Right cardiac atrium (tissue), 5 donors: ENCODE measurements around the gene C10orf71. TPM values are rescaled to one million over a fixed set of nuclear protein-coding genes. Genes with fewer than 3 reads are reported as not detected.

ENCODE experiments used
- ATAC-seq, 2 donors: fragments of 200-7000 bp; cut with Tn5 transposase; one replicate each; pipeline versions ENCODE4 v1.8.0 to v1.9.1; 2020; ENCODE audit warnings: moderate library complexity in 2 of 2, mild to moderate bottlenecking in 1 of 2
- DNase-seq, 3 donors: peaks; one replicate each; pipeline ENCODE4 v3.0.0-alpha.2; 2020
- H3K27ac ChIP-seq: one replicate; pipeline ENCODE4 v1.5.1; 2013; ENCODE audit warnings: mild to moderate bottlenecking, low read length, control low read depth, moderate library complexity
- H3K27me3 ChIP-seq: one replicate; pipeline ENCODE4 v1.6.1; 2013; ENCODE audit not compliant: control insufficient read depth, insufficient read depth
- H3K4me1 ChIP-seq: one replicate; pipeline ENCODE4 v1.6.1; 2013; ENCODE audit warnings: low read length; ENCODE audit not compliant: control insufficient read depth, insufficient read depth
- H3K4me3 ChIP-seq: one replicate; pipeline ENCODE4 v1.5.1; 2013; ENCODE audit warnings: low read length, control low read depth
- H3K9me3 ChIP-seq: one replicate; pipeline ENCODE4 v1.6.1; 2013; ENCODE audit warnings: low read length; ENCODE audit not compliant: control insufficient read depth
- WGBS: extraction: QIAGEN DNeasy Blood & Tissue Kit; methylation state at CpG from one replicate; pipeline ENCODE4 v1.1.7; 2013; 5-methylcytosine and 5-hydroxymethylcytosine counted together
- intact Hi-C, 4 donors: fragments of 100-400 bp; cut with DNase I; formaldehyde crosslinking; loops; one replicate each; pipeline versions ENCODE4 v1.11.0 to v1.14.0; 2022 to 2023
- polyA plus RNA-seq: library from polyadenylated mRNA; stranded (reverse); fragments of 200-250 nt; gene quantifications from one replicate; pipeline ENCODE4 v1.2.3, GENCODE V29; 2013
- total RNA-seq, 4 donors: library from RNA; stranded (reverse); fragmentation: NEBNext Ultra II Directional; extraction: Animal tissue kit (Norgen Biotek cat#: 25700); gene quantifications; one replicate each; pipeline ENCODE4 v1.2.1, GENCODE V29; 2021
- donor health status: healthy with polysubstance abuse.
- donor health status: DM: no; HTN: yes; CAD: no.
- donor health status: DM: no; HTN: no; CAD: no.
- donor health status: DM: no; HTN: yes; CAD: no; lungs with severe emphysema.
- donor health status: DM: yes; HTN: yes; CAD: no.

The C10orf71 gene
- total and polyA plus RNA-seq, 5 donors = 27.8 to 98.9 (median 72.2) TPM

- Histone ChIP-seq H3K27me3 (no peaks in the 10 kb centered on the region), H3K9me3 (no peaks in the 10 kb centered on the region), H3K27ac (no peak overlapping the region), H3K4me1 (peaks cover 17% of the 10 kb centered on the region), H3K4me3 (no peak overlapping the region)
- WGBS = 63% methylated on average over 6 of the region's 6 CpGs
- intact Hi-C loops = no loop called here
- no peak for ATAC-seq
- DNase-seq = no peak
These were observed 24.1 kb upstream of the C10orf71 start for GRCh38 chr10:49274886-49275285.

DNA sequence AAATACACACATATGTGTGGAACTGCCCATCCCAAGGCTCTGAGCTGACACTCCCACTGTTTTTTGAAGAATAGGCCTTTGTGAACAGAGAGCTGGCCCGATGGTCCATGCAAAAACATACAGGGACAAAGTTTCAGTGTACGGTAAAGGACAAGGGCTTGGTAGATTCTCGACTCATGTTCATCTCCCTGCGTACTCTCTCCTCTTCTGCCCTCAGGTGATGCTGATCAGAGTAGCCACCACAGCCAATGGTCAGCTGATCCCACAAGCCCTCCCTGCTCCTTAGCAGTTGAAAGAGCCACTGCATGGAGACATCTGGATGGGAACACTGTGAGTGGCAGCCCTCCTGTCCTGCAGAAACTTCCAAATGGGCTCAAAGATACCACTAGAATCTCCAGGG, 23.1 kb upstream of the C10orf71 start:
- H3K9me3 ChIP-seq = no peaks in the 10 kb centered on the region
- DNase-seq (no peak), ATAC-seq (no peak)
- peaks cover 12% of the 10 kb centered on the region for H3K4me1 ChIP-seq
- intact Hi-C loops = no loop called here
- no peaks in the 10 kb centered on the region for H3K27me3 ChIP-seq
- 84% methylated on average over 4 of the region's 4 CpGs for WGBS
- H3K27ac ChIP-seq = no peak overlapping the region
- H3K4me3 ChIP-seq = no peak overlapping the region

GRCh38 chr10:49276596-49276995, 22.4 kb upstream of the C10orf71 start:
- Histone ChIP-seq H3K4me1 (peaks cover 9% of the 10 kb centered on the region), H3K4me3 (no peak overlapping the region), H3K27ac (no peak overlapping the region), H3K9me3 (no peaks in the 10 kb centered on the region), H3K27me3 (no peaks in the 10 kb centered on the region)
- intact Hi-C loops = no loop called here
- WGBS = 94% methylated on average over 4 of the region's 4 CpGs
- ATAC-seq (no peak), DNase-seq (no peak)

GRCh38 chr10:49277973-49278372, 21.0 kb upstream of the C10orf71 start:
- Histone ChIP-seq H3K27ac (peak overlapping the region; percentile 87), H3K27me3 (no peaks in the 10 kb centered on the region), H3K9me3 (no peaks in the 10 kb centered on the region), H3K4me3 (no peak overlapping the region), H3K4me1 (peaks cover 10% of the 10 kb centered on the region)
- DNase-seq (no peak), ATAC-seq (peak in 1 of 2 donors; percentile 7)
- intact Hi-C loops = no loop called here
- WGBS = 73% methylated on average over 5 of the region's 5 CpGs

GRCh38 chr10:49278497-49278981, 20.4 kb upstream of the C10orf71 start:
- ATAC-seq (peak; percentile 84 to 85), DNase-seq (no peak)
- H3K9me3 ChIP-seq = no peaks in the 10 kb centered on the region
- no peaks in the 10 kb centered on the region for H3K27me3 ChIP-seq
- peaks cover 10% of the 10 kb centered on the region for H3K4me1 ChIP-seq
- H3K4me3 ChIP-seq = no peak overlapping the region
- H3K27ac ChIP-seq = peak overlapping the region; percentile 87
- WGBS = 28% methylated on average over 7 of the region's 7 CpGs
- intact Hi-C loops = no loop called here

DNA sequence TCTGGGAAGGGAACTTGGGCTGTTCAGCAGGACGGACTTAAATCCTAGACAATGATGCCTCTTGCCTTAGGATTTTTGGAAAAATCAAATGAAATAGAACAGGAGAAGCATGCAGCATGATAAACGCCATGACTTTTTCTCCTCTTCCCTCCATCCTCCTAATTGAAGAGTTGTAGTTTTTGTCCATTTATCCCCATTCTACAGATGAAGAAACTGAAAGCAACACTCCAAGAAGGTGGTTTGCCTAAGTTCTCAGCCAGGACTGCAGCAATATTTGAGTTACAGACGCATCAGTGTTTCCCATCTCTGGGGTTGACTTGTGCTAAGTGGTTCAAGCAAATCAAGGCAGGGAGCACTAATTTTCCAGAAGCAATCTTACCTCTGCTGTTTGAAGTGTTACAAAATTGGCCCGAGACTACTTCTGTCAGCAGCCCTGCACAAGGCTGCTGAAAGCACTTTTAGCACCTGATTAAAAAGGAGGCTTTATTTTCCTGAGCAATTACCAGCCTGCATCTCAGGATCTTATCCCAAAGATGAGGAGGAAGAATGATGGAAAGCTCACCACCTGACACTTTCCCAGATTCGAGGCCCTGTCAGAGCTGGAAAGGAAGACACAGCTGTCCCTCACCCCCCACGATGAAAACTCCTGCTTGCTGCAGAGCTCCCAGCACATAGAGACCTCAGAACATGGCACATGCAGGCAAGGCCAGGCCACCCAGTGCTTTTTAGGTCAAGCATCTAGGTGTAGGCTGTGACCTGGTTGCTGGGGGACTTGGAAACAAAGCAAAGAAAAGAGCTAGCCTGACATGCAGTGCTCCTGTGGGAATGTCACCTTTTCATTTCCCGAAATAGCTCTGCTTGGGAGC, 19.7 kb upstream of the C10orf71 start:
- H3K4me1 ChIP-seq = peaks cover 10% of the 10 kb centered on the region
- intact Hi-C loops = no loop called here

GRCh38 chr10:49280001-49280408, 19.0 kb upstream of the C10orf71 start:
- Histone ChIP-seq H3K27me3 (no peaks in the 10 kb centered on the region), H3K4me1 (peaks cover 10% of the 10 kb centered on the region), H3K9me3 (no peaks in the 10 kb centered on the region), H3K27ac (no peak overlapping the region), H3K4me3 (no peak overlapping the region)
- DNase-seq (no peak), ATAC-seq (no peak)
- 64% methylated on average over 3 of the region's 3 CpGs for WGBS
- intact Hi-C loops = no loop called here

More for the DNA sequence above, 19.7 kb upstream of the C10orf71 start:
- no peak for DNase-seq
- Histone ChIP-seq H3K4me3 (no peak overlapping the region), H3K27me3 (no peaks in the 10 kb centered on the region), H3K27ac (peak overlapping the region; percentile 47), H3K9me3 (no peaks in the 10 kb centered on the region)
- 51% methylated on average over 7 of the region's 7 CpGs for WGBS
- no peak for ATAC-seq

- Histone ChIP-seq H3K27ac (no peak overlapping the region), H3K4me1 (peaks cover 10% of the 10 kb centered on the region)
These were observed 17.5 kb upstream of the C10orf71 start for GRCh38 chr10:49281461-49281860.

DNA sequence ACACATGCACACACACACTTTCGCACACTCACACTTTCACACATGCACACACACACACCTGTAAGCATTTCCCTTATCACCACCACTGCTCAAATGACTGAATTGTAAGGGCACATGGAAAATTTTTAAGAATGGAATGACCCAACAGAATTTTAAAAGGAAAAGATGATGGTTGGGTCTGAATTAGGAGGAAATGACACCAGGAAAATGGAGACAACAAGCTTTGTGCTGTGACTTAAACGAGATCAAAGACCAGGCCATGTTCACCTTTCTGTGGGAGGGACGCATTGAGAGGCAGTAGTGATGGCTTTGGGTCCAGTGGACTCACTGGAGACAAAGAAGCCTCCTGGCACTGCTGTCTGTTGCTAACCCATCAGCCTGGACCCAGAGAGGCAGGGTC, 16.7 kb upstream of the C10orf71 start:
- Histone ChIP-seq H3K4me1 (peaks cover 10% of the 10 kb centered on the region), H3K27me3 (no peaks in the 10 kb centered on the region), H3K9me3 (no peaks in the 10 kb centered on the region), H3K27ac (no peak overlapping the region), H3K4me3 (no peak overlapping the region)
- intact Hi-C loops = no loop called here
- ATAC-seq (no peak), DNase-seq (no peak)
- 57% methylated on average over 3 of the region's 3 CpGs for WGBS

More at GRCh38 chr10:49281461-49281860, 17.5 kb upstream of the C10orf71 start:
- 69% methylated on average over 13 of the region's 13 CpGs for WGBS
- ATAC-seq (no peak), DNase-seq (no peak)
- intact Hi-C loops = no loop called here
- Histone ChIP-seq H3K9me3 (no peaks in the 10 kb centered on the region), H3K4me3 (no peak overlapping the region), H3K27me3 (no peaks in the 10 kb centered on the region)

GRCh38 chr10:49282879-49283341, 16.1 kb upstream of the C10orf71 start:
- intact Hi-C loops = no loop called here
- Histone ChIP-seq H3K27me3 (no peaks in the 10 kb centered on the region), H3K9me3 (no peaks in the 10 kb centered on the region), H3K4me1 (peaks cover 7% of the 10 kb centered on the region), H3K27ac (peak overlapping the region; percentile 48), H3K4me3 (no peak overlapping the region)
- 38% methylated on average over 12 of the region's 12 CpGs for WGBS
- ATAC-seq = no peak
- no peak for DNase-seq

DNA sequence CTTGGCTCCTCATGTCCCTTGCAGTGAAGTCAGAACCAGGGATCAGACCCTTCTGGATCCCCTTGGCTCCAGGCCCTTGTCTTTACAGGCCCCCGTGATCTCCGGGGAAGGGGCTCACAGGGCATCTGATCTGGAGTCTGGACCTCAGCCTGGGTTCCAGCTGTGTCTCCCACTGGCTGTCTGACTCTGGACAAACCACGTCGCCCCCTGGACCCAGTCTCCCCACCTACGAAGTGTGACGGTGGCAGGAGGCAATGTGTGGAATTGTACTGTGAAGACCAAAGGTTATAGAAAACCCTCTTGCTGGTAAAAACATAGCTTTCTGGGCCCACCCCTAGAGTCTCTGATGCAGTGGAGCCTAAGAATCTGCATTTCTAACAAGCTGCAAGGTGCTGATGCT, 15.5 kb upstream of the C10orf71 start:
- H3K4me1 ChIP-seq = peaks cover 10% of the 10 kb centered on the region
- no peak overlapping the region for H3K27ac ChIP-seq
- intact Hi-C loops = no loop called here
- ATAC-seq = no peak
- DNase-seq = no peak
- H3K4me3 ChIP-seq = no peak overlapping the region
- WGBS = 92% methylated on average over 6 of the region's 6 CpGs
- H3K9me3 ChIP-seq = no peaks in the 10 kb centered on the region
- no peaks in the 10 kb centered on the region for H3K27me3 ChIP-seq
